H9 (cell line): ENCODE data around the gene SPZ1. TPM values are rescaled to one million over a fixed set of nuclear protein-coding genes. Genes with fewer than 3 reads are reported as not detected.
"Not testable (repeated sequence)": the region's sequence is repeated elsewhere in the genome, so short reads cannot be mapped to it uniquely, and the experiment has no call there.

Source experiments
- DNase-seq: peaks from one replicate; pipeline ENCODE4 v3.0.0-alpha.2; 2017
- H2AFZ ChIP-seq: one replicate; pipeline ENCODE4 v1.6.1; 2013; ENCODE audit warnings: mild to moderate bottlenecking, low read length, control low read depth, moderate library complexity
- H2AK5ac ChIP-seq: 2 replicates; pipeline ENCODE4 v1.6.1; 2013; ENCODE audit warnings: low read length, control low read depth, mixed read lengths; ENCODE audit not compliant: insufficient read length
- H2BK120ac ChIP-seq: one replicate; pipeline ENCODE4 v1.6.1; 2013; ENCODE audit warnings: low read depth, mild to moderate bottlenecking, low read length, control low read depth, inconsistent platforms; ENCODE audit not compliant: poor library complexity, severe bottlenecking
- H2BK12ac ChIP-seq: 2 replicates; pipeline ENCODE4 v1.6.1; 2013; ENCODE audit warnings: low read length, control low read depth, mixed read lengths, low read depth; ENCODE audit not compliant: insufficient read length
- H2BK15ac ChIP-seq: 2 replicates; pipeline ENCODE4 v1.6.1; 2013; ENCODE audit warnings: low read depth, low read length, control low read depth
- H2BK20ac ChIP-seq: one replicate; pipeline ENCODE4 v1.6.1; 2013; ENCODE audit warnings: low read depth, mild to moderate bottlenecking, low read length, control low read depth, inconsistent platforms; ENCODE audit not compliant: poor library complexity, severe bottlenecking
- H2BK5ac ChIP-seq: 2 replicates; pipeline ENCODE4 v1.6.1; 2013; ENCODE audit warnings: low read length, control low read depth, mixed read lengths; ENCODE audit not compliant: insufficient read length
- H3K14ac ChIP-seq: 2 replicates; pipeline ENCODE4 v1.6.1; 2013; ENCODE audit warnings: low read length, control low read depth; ENCODE audit not compliant: insufficient read depth
- H3K18ac ChIP-seq: 2 replicates; pipeline ENCODE4 v1.6.1; 2013; ENCODE audit warnings: low read depth, mild to moderate bottlenecking, mixed read lengths, low read length, control low read depth; ENCODE audit not compliant: insufficient read length
- H3K23ac ChIP-seq: 2 replicates; pipeline ENCODE4 v1.6.1; 2013; ENCODE audit warnings: low read length, control low read depth, mixed read lengths, low read depth; ENCODE audit not compliant: insufficient read length
- H3K23me2 ChIP-seq: 2 replicates; pipeline ENCODE4 v1.6.1; 2013; ENCODE audit warnings: low read depth, mild to moderate bottlenecking, mixed read lengths, low read length, control low read depth; ENCODE audit not compliant: insufficient read length, poor library complexity, severe bottlenecking
- H3K27ac ChIP-seq: 2 replicates; pipeline ENCODE4 v1.5.1; 2013; ENCODE audit warnings: low read length, control low read depth, mixed read lengths, low read depth; ENCODE audit not compliant: insufficient read length
- H3K27me3 ChIP-seq: 2 replicates; pipeline ENCODE4 v1.6.1; 2013; ENCODE audit warnings: low read length, control low read depth, inconsistent platforms; ENCODE audit not compliant: insufficient read depth
- H3K4ac ChIP-seq: 2 replicates; pipeline ENCODE4 v1.6.1; 2013; ENCODE audit warnings: low read depth, mild to moderate bottlenecking, control low read depth, inconsistent platforms, low read length, moderate library complexity
- H3K4me1 ChIP-seq: 2 replicates; pipeline ENCODE4 v1.6.1; 2013; ENCODE audit warnings: low read length, control low read depth, inconsistent platforms; ENCODE audit not compliant: insufficient read depth
- H3K4me2 ChIP-seq: 2 replicates; pipeline ENCODE4 v1.6.1; 2013; ENCODE audit warnings: low read length, control low read depth, mixed read lengths; ENCODE audit not compliant: insufficient read length, insufficient read depth
- H3K56ac ChIP-seq: 2 replicates; pipeline ENCODE4 v1.6.1; 2013; ENCODE audit warnings: low read depth, mild to moderate bottlenecking, mixed read lengths, low read length, control low read depth; ENCODE audit not compliant: insufficient read length
- H3K79me1 ChIP-seq: 2 replicates; pipeline ENCODE4 v1.6.1; 2013; ENCODE audit warnings: low read depth, mild to moderate bottlenecking, moderate library complexity, low read length, control low read depth, inconsistent platforms; ENCODE audit not compliant: insufficient read depth, poor library complexity, severe bottlenecking
- H3K79me2 ChIP-seq: 2 replicates; pipeline ENCODE4 v1.6.1; 2013; ENCODE audit warnings: low read length, control low read depth, inconsistent platforms; ENCODE audit not compliant: insufficient read depth
- H3K9ac ChIP-seq: 2 replicates; pipeline ENCODE4 v1.6.1; 2013; ENCODE audit warnings: low read length, control low read depth, mixed read lengths; ENCODE audit not compliant: insufficient read length; ENCODE audit errors: extremely low read depth
- H3K9me3 ChIP-seq: one replicate; pipeline ENCODE4 v1.6.1; 2013; ENCODE audit warnings: low read depth, low read length, inconsistent platforms; ENCODE audit not compliant: control insufficient read depth
- H3T11ph ChIP-seq: one replicate; pipeline ENCODE4 v1.6.1; 2013; ENCODE audit warnings: mild to moderate bottlenecking, low read length, control low read depth, inconsistent platforms
- H4K20me1 ChIP-seq: one replicate; pipeline ENCODE4 v1.6.1; 2013; ENCODE audit not compliant: control insufficient read depth, insufficient read length, insufficient read depth
- H4K5ac ChIP-seq: 2 replicates; pipeline ENCODE4 v1.6.1; 2013; ENCODE audit warnings: low read depth, mild to moderate bottlenecking, mixed read lengths, low read length, control low read depth; ENCODE audit not compliant: insufficient read length
- H4K8ac ChIP-seq: replicated peaks from 2 replicates; pipeline ENCODE4 v1.6.1; 2013; ENCODE audit warnings: low read length, control low read depth, mixed read lengths, low read depth; ENCODE audit not compliant: insufficient read length
- H4K91ac ChIP-seq: 2 replicates; pipeline ENCODE4 v1.6.1; 2013; ENCODE audit warnings: low read depth, mild to moderate bottlenecking, moderate library complexity, mixed read lengths, low read length, control low read depth; ENCODE audit not compliant: insufficient read length
- H3K27ac Mint-ChIP-seq, 3 experiments: 2 replicates in 2 of 3; 3 replicates in 1 of 3; pipeline ENCODE4 v1.8.0; 2020 to 2021; ENCODE audit warnings: mixed read lengths in 3 of 3, mild to moderate bottlenecking in 1 of 3, moderate library complexity in 1 of 3
- H3K27me3 Mint-ChIP-seq: 2 replicates; pipeline ENCODE4 v1.8.0; 2021; ENCODE audit warnings: low read depth, mild to moderate bottlenecking, moderate library complexity, mixed read lengths
- H3K36me3 Mint-ChIP-seq, 3 experiments: 2 replicates in 2 of 3; 3 replicates in 1 of 3; pipeline ENCODE4 v1.8.0; 2020 to 2021; ENCODE audit warnings: low read depth in 3 of 3, mixed read lengths in 3 of 3; ENCODE audit not compliant: insufficient read depth in 1 of 3
- H3K4me1 Mint-ChIP-seq, 2 experiments: 2 replicates each; pipeline ENCODE4 v1.8.0; 2020; ENCODE audit warnings: mixed read lengths in 2 of 2
- H3K4me3 Mint-ChIP-seq, 2 experiments: 2 replicates in 1 of 2; 3 replicates in 1 of 2; pipeline ENCODE4 v1.8.0; 2020 to 2021; ENCODE audit warnings: mild to moderate bottlenecking in 2 of 2, mixed read lengths in 2 of 2, moderate library complexity in 1 of 2
- H3K9me3 Mint-ChIP-seq, 2 experiments: 2 replicates in 1 of 2; 3 replicates in 1 of 2; pipeline ENCODE4 v1.8.0; 2020; ENCODE audit warnings: mild to moderate bottlenecking in 2 of 2, mixed read lengths in 2 of 2, moderate library complexity in 1 of 2
- CTCF ChIP-seq: fragments of 200-600 bp; sonication (generic); conservative IDR thresholded peaks from 3 replicates; pipeline ENCODE4 v1.8.0; 2021; ENCODE audit warnings: antibody characterized with exemption, mild to moderate bottlenecking
- WGBS: extraction: QIAGEN DNeasy Blood & Tissue Kit; methylation state at CpG from one replicate; pipeline ENCODE4 v1.1.7; 2013; ENCODE audit warnings: missing lambda C conversion rate, low lambda C conversion rate, mixed read lengths; ENCODE audit not compliant: insufficient read length; ENCODE audit errors: extremely low coverage; 5-methylcytosine and 5-hydroxymethylcytosine counted together
- long read RNA-seq: library from polyadenylated mRNA; unstranded; transcript quantifications from one replicate; pipeline ENCODE4 v2.0.0, GENCODE V29; 2020
- total RNA-seq: library from RNA; stranded (reverse); gene quantifications from 2 replicates; pipeline ENCODE4 v1.2.1, GENCODE V29; 2021

The SPZ1 gene
- not detected in 2 replicates for total RNA-seq
- long read RNA-seq, result 0 reads

- peak within 1 kb of the TSS in 1 of 3 experiments; percentile 72; a peak in 1 of 7 replicates for H3K27ac Mint-ChIP-seq
- H3K4me1 Mint-ChIP-seq, result no peaks in the 10 kb centered on the region
These were observed at the start of gene SPZ1 for GRCh38 chr5:80319702-80320101. SPZ1 (plus strand) TSS chr5:80320002; CDS start chr5:80320216, 214 bp downstream.

GRCh38 chr5:80270543-80270942, 49.3 kb upstream of the SPZ1 start:
- H3K27ac ChIP-seq, H3K4me3 Mint-ChIP-seq, H3T11ph ChIP-seq, H3K9me3 ChIP-seq, DNase-seq, H4K20me1 ChIP-seq, H3K14ac ChIP-seq, H2AFZ ChIP-seq, H2AK5ac ChIP-seq, H2BK20ac ChIP-seq, H3K36me3 Mint-ChIP-seq, H4K91ac ChIP-seq, H3K79me2 ChIP-seq, H3K4me2 ChIP-seq, H3K27me3 ChIP-seq, H3K79me1 ChIP-seq, H3K18ac ChIP-seq, H3K27me3 Mint-ChIP-seq, H3K23ac ChIP-seq, H2BK12ac ChIP-seq, H3K9ac ChIP-seq, H3K9me3 Mint-ChIP-seq, H4K8ac ChIP-seq, H2BK15ac ChIP-seq, H3K4ac ChIP-seq, H3K56ac ChIP-seq, H4K5ac ChIP-seq, H2BK120ac ChIP-seq, H2BK5ac ChIP-seq, H3K23me2 ChIP-seq, H3K4me1 ChIP-seq: not testable (repeated sequence)
- no CpG with 5 or more reads among the region's 2 CpGs for WGBS
- peaks cover 18 to 20% of the 10 kb centered on the region in 2 experiments for H3K4me1 Mint-ChIP-seq
- H3K27ac Mint-ChIP-seq, result peak overlapping the region in 1 of 3 experiments; percentile 78; a peak in 1 of 7 replicates

More at GRCh38 chr5:80319702-80320101, at the start of gene SPZ1:
- Mint-ChIP-seq H3K9me3 (peaks cover 2% of the 10 kb centered on the region in 2 experiments; a peak in 1 of 5 replicates), H3K27me3 (peaks cover 4% of the 10 kb centered on the region), H3K4me3 (no peak within 1 kb of the TSS), H3K36me3 (no peaks in the 10 kb centered on the region)
- Histone ChIP-seq H3K27ac (no peak within 1 kb of the TSS), H3K56ac (no peak within 1 kb of the TSS), H3K4me1 (no peaks in the 10 kb centered on the region), H3K27me3 (no peaks in the 10 kb centered on the region), H2BK12ac (no peak within 1 kb of the TSS), H3K18ac (no peak within 1 kb of the TSS), H2AFZ (no peak within 1 kb of the TSS), H3K14ac (no peak within 1 kb of the TSS), H2BK120ac (no peak within 1 kb of the TSS), H4K5ac (no peak within 1 kb of the TSS), H3K9me3 (no peaks in the 10 kb centered on the region), H2BK15ac (no peak within 1 kb of the TSS), H3K79me1 (no peaks in the 10 kb centered on the region), H3K23ac (no peak within 1 kb of the TSS), H3K79me2 (no peaks in the 10 kb centered on the region), H4K8ac (no peak within 1 kb of the TSS), H2BK5ac (no peak within 1 kb of the TSS), H2AK5ac (no peak within 1 kb of the TSS), H3K4ac (no peak within 1 kb of the TSS), H4K91ac (no peak within 1 kb of the TSS), H3K4me2 (no peak within 1 kb of the TSS), H3T11ph (no peak within 1 kb of the TSS), H2BK20ac (no peak within 1 kb of the TSS), H4K20me1 (no peaks in the 10 kb centered on the region), H3K23me2 (no peaks in the 10 kb centered on the region), H3K9ac (no peak within 1 kb of the TSS)
- no peak for TF ChIP-seq CTCF
- DNase-seq, result no peak
- WGBS, result no CpG with 5 or more reads among the region's 2 CpGs
